Measurements from ENCODE around the gene PHLDB2.
"Not testable (repeated sequence)": the region's sequence is repeated elsewhere in the genome, so short reads cannot be mapped to it uniquely, and the experiment has no call there.

PHLDB2 gene

GRCh38 chr3:111859061-111859973 is at the start of gene PHLDB2:
PHLDB2 (plus strand) TSS chr3:111859265; CDS start chr3:111884078, 24,813 bp downstream.
- peak; percentile 52 to 53 for DNase-seq

- DNase-seq, result no peak
Observed at GRCh38 chr3:111810909-111811308, 48.2 kb upstream of the PHLDB2 start.

DNA sequence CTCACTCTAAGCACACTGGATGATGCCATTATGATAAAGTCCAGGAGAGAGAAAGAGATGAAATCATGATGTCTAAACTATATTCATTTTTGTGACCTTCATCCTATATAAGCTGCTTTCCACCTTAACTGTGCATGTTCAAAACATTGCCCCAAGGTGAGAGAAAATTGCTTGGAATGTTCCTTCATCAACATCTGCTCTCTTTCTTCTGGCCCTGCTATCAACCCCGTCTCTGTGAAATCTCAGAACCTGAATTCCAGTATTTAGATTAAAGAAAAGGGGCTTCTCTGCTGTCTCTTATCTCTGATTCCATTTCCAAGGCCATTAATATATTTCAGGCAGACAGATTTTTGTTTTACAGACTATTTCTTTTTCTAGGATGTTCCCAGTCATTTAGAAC is 47.3 kb upstream of the PHLDB2 start:
- DNase-seq, result no peak

- DNase-seq, result no peak
Observed at GRCh38 chr3:111812701-111813100, 46.4 kb upstream of the PHLDB2 start.

GRCh38 chr3:111813441-111813840 is 45.6 kb upstream of the PHLDB2 start:
- no peak for DNase-seq

GRCh38 chr3:111813979-111814378 is 45.1 kb upstream of the PHLDB2 start:
- no peak for DNase-seq

- not testable (repeated sequence) for DNase-seq
Observed at GRCh38 chr3:111816771-111817170, 42.3 kb upstream of the PHLDB2 start.

GRCh38 chr3:111819927-111820326 is 39.1 kb upstream of the PHLDB2 start:
- DNase-seq, result no peak

GRCh38 chr3:111820651-111821050 is 38.4 kb upstream of the PHLDB2 start:
- no peak for DNase-seq

DNA sequence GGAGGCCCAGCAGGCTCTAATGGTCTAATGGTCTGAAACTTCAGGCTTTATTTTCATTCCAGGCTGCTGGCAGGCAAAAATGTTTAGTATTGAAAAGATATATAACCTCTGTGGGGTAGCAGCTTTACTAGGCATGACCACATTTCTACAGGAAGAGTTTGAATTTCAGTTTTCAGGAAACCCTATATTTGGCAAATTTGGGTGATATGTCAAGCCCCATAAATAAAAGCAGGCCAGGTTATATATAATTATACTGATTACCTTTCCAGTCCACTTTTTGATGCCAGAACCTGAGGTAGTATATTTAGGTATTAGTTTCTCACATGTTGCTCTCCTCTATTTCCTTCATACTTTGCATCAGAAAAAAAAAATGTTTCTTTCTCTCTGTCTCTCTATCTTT is 37.2 kb upstream of the PHLDB2 start:
- DNase-seq, result no peak

- DNase-seq, result no peak
Observed at GRCh38 chr3:111822804-111823203, 36.3 kb upstream of the PHLDB2 start.

DNA sequence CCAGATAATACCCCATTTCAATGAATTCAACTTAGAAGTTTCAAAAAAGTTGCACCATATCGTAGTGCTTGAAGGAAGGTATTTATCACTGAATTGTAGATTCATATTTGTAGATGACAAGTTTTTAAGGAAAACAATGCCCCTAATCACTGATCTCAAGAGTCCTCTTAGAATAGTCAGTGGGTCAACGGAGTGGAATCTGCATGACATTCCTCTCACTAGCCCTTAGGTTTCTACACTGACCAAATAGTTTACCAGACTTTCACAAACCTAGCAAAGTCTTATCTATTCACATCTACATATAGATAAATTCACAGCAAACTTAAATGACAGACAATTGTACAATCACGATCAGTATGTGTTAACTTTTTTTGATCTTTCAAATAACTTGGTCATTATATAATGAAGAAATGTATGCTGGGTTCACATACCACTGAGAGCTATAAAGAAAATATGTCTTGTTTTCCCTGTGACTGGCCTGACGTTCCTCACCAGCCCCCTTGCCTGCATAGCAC is 35.7 kb upstream of the PHLDB2 start:
- no peak for DNase-seq

DNA sequence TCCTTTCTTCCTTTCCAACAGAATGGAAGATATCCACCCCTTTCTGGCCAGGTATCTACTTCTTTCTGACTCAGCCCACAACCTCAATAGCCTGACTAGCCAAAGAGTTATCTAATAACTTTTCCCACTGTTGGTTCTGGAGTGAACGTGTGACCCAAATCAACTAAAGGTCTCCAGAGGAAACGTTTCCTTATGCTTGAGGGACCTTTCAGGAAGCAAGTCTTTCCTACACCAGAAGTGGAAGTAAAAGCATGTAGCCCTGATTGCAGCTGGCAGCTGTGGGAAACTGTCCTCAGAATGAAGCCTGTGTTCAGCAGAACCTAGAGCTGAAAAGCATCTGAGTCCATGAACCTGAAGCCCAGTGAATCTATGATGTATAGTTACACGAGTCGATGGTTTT is 34.7 kb upstream of the PHLDB2 start:
- DNase-seq, result no peak

DNA sequence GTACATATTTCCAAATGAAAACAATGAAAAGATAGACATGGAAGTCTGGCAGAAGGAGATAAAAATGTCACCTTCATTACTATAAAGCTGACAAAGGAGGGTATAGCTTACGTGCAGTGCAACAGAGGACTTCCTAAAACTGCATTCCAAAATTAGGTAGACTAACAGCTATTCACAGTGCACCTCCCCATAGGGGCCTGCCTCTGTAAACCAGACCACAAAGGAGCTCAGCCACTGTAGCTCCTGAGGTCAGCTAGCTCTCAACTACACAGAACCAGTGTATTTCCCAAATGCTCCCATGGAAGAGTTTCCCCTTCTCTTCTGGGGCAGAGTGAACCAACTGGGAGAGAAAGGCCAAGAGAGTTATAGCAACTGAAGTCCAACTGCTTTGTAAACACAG is 31.2 kb upstream of the PHLDB2 start:
- DNase-seq, result no peak

- DNase-seq, result no peak
Observed at GRCh38 chr3:111828530-111828929, 30.5 kb upstream of the PHLDB2 start.

DNA sequence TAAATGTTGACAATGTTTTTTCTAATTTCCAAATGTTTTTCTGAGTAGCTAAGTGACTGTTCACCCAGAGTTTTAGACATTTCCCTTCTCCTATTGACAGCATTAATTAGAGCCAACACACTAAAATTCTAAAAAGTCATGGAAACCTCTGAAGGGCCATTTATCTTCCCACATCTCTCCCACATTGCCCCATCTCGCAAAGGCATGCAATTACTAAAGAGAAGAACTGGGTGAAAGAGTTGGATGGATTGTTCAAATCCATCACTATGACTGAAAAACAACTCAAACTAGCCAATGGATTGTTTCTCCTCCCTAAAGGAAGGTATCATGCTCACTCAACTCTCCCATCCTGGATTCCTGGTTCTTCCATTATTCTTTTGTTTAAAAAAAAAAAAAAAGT is 30.0 kb upstream of the PHLDB2 start:
- DNase-seq, result no peak

DNA sequence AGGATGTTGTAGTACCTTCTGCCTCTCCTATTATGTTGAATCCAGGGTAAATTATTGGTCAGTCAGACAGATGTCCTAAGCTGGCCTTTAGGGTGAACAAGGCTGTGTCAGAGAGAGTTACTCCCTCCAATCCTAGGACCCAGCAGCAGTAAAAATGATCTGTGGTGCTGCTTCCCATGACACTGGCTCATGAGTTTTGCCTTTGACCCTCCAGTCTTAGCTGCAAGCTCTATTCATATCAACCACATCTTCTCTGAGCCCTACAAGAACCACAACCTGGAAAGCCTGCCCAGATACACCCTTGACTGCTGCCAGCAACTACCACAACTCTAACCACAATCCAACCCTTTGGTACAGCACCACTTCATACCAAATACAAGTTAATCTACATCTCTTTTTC is 27.2 kb upstream of the PHLDB2 start:
- no peak for DNase-seq

DNA sequence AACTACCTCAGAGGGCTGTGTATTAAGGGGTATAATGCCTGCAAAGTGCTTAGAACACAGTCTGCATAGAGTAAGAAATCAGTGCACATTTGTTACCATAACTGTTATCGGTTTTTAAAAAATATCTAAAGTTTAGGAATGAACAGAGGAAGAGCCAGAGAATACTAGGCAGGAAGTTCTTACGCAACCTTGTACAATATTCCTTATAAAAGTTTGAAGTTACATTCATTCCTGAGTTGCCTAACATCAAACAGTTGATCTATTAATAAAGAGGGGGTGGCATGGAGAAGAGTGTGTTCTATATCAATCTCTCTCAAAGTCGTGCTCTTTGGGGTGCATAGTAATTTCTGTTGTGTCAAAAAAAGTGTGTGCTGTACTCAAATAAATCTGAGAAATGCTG is 22.0 kb upstream of the PHLDB2 start:
- no peak for DNase-seq

GRCh38 chr3:111838133-111838532 is 20.9 kb upstream of the PHLDB2 start:
- DNase-seq, result no peak

GRCh38 chr3:111846039-111846438 is 13.0 kb upstream of the PHLDB2 start:
- DNase-seq, result no peak

DNA sequence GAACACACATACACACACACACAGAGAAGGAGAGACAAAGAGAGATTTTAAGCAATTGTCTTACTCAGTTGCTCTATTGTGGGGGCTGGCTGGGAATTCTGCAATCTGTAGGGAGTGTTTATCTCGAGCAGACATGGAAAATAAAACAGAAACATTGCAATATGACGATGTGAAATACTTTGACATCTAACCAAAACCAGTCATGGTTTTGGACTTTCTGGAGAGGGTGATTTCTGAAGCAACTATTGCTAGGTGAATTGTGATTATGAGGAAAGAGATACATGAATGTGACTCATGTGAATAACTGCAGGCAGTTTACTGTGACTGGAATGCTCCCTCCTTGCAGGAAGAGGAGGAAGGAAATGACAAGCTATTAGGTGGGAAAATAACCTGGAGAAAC is 12.3 kb upstream of the PHLDB2 start:
- no peak for DNase-seq

DNA sequence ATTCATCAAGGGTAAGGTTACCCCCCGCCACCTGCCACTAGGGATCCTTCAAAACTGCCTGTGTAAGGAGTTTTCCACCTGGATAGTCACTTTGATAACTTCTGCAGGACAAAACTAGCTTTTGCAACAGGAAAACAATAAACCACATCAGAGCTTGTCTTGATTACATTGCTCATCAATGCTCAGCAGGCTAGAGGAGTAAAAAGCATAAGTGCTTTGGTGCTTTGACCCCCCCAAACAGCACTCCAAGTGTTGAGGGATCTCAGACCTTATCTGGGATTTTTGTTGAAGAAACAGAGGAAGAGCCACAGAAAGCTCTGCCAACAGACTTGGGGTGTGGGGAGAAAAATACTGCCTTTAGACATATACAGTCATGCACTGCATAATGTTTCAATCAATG is 10.8 kb upstream of the PHLDB2 start:
- no peak for DNase-seq

DNA sequence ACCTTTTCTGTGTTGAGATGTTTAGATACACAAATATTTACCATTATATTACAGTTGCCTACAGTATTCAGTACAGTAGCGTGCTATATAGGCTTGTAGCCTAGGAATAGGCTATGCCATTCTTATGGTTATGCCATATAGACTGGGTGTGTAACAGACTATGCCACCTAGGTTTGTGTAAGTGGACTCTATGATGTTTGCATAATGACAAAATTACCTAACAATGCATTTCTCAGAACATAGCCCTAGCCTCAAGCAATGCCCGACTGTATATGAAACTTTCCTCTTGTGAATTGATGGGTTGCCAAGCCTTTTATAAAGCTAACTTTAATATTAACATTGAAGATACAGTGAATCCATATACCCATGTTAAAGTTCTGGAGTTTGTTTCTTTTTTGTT is 10.3 kb upstream of the PHLDB2 start:
- DNase-seq, result no peak

DNA sequence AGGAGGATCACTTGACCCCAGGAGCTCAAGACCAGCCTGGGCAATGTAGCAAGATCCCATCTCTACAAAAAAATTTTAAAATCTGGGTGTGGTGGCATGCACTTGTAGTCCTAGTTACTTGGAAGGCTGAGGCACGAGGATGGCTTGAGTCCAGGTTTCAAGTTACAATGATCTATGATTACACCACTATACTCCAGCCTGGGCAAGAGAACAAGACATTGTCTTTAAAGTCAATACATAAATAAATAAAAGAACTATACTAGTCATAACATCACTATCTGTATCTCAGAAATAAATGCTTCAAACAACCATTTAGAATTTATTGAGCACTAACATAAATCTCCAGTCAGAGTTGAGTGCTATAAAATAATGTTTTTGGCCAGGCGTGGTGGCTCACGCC is 8.5 kb upstream of the PHLDB2 start:
- DNase-seq, result no peak

- no peak for DNase-seq
Observed at GRCh38 chr3:111851511-111851954, 7.5 kb upstream of the PHLDB2 start.
